Measurements from ENCODE around the gene SDK1.

The SDK1 gene

DNA sequence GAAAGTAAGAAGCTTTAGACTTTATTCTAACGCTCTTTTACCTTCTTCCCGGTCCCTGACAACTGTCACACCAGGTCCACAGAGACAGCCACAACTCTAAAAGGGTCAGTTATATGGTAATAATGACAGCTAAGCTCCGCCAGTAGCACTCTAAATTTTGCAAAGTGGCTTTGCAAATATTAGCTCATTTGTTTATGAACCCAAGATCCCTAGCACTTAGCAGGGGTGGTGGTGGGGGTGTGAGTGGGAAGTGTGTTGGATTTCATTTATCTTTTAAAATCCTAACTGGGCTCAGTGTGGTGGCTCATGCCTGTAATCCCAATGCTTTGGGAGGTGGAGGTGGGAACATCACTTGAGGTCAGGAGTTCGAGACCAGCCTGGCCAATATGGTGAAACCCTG lies 34.8 kb upstream of the SDK1 start:
- TF ChIP-seq, protein P1, sequence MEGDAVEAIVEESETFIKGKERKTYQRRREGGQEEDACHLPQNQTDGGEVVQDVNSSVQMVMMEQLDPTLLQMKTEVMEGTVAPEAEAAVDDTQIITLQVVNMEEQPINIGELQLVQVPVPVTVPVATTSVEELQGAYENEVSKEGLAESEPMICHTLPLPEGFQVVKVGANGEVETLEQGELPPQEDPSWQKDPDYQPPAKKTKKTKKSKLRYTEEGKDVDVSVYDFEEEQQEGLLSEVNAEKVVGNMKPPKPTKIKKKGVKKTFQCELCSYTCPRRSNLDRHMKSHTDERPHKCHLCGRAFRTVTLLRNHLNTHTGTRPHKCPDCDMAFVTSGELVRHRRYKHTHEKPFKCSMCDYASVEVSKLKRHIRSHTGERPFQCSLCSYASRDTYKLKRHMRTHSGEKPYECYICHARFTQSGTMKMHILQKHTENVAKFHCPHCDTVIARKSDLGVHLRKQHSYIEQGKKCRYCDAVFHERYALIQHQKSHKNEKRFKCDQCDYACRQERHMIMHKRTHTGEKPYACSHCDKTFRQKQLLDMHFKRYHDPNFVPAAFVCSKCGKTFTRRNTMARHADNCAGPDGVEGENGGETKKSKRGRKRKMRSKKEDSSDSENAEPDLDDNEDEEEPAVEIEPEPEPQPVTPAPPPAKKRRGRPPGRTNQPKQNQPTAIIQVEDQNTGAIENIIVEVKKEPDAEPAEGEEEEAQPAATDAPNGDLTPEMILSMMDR (IDR thresholded peaks at IDR 0.05; ENCODE audit: insufficient read depth, low read depth, low read length, missing control alignments) = no peak
- H3K4me3 ChIP-seq (ENCODE audit: low read length) = no peak overlapping the region
- no peak for DNase-seq (ENCODE audit: low read depth)

DNA sequence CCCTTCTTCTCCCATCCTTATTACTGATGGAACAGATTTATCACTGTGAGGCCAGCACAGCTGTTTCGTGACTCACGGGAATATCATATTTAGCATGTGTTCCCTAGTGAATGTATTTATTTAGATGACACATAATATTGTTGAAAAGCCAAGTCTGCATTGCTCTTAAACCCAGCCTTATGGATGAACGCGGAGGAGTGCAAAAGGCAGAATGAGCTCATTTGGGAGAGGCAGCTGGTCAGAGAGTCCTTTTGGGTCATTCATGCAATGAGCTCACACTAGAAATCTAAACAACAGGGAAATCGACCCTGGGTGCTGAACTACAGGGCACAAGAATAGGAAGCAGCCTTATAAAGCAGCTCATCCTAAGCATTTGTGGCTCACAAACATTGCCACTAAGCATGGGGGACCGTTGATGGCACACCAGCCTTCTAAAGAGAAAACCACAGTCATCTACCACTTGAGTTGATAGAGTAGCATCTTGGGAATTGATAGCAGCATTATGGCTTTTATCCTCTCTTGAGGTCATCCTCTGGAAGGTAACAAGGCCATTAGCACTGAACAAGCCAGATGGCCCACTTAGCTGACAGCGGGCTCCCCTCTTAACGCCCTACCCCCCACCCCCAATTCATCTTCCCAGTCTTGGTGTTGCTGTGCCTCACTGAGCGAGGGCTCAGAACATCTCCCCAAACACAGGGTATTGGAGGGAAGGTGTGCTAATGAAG lies 32.9 kb upstream of the SDK1 start:
- H3K4me3 ChIP-seq (ENCODE audit: low read length) = no peak overlapping the region
- peak; percentile 51 for DNase-seq (ENCODE audit: low read depth)

GRCh38 chr7:3270362-3270761 lies 30.7 kb upstream of the SDK1 start:
- H3K4me3 ChIP-seq (ENCODE audit: low read length) = no peak overlapping the region
- TF ChIP-seq, protein P1 (IDR thresholded peaks at IDR 0.05; ENCODE audit: insufficient read depth, low read depth, low read length, missing control alignments) = no peak
- no peak for DNase-seq (ENCODE audit: low read depth)

More for the DNA sequence above, 32.9 kb upstream of the SDK1 start:
- TF ChIP-seq, protein P1 (IDR thresholded peaks at IDR 0.05; ENCODE audit: insufficient read depth, low read depth, low read length, missing control alignments) = no peak

- no peak for DNase-seq (ENCODE audit: low read depth)
- H3K4me3 ChIP-seq (ENCODE audit: low read length) = no peak overlapping the region
- TF ChIP-seq, protein P1 (IDR thresholded peaks at IDR 0.05; ENCODE audit: insufficient read depth, low read depth, low read length, missing control alignments) = no peak
Observed at GRCh38 chr7:3271298-3271697, 29.8 kb upstream of the SDK1 start.

DNA sequence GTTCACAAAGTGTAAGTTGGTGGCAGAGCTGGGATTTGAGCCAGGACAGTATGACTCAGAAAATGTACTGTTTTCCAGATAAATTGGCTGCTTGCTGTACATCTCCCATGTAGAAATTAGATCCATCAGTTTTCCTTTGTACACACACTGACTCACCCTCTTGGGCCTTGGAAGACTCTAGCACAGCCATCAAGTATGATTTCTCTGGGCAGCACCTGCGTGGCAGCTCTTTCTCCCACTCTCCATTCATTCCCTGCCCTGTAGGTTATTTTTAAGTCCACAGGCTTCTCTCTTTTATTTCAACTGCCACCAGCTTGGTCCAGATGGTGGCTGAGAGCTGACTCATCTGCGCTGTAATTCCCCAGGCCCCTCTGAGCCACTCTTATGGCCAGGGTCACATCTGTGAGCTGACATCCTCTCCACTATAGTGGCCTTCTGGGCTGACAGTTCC lies 28.3 kb upstream of the SDK1 start:
- TF ChIP-seq, protein P1 (IDR thresholded peaks at IDR 0.05; ENCODE audit: insufficient read depth, low read depth, low read length, missing control alignments) = no peak
- peak; percentile 9 for DNase-seq (ENCODE audit: low read depth)

DNA sequence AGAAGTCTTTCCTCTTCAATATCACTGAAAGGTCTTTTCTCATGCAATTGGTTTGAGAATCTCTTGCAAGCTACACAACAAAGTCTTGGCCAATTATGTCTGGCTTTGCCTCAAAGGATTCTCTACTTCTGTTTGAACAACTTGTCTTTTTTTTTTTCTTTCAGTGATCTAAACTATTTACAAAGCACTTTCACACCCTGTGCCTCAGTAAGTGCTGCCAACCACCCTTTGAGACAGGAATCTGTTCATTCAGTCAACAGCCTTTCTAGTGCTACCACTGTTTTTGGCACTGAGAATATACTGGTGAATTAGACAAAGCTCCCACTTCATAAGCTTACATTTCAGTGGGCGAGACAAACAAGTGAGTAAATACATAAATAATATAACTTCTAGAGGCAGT lies 26.9 kb upstream of the SDK1 start:
- no peak for DNase-seq (ENCODE audit: low read depth)
- H3K4me3 ChIP-seq (ENCODE audit: low read length) = no peak overlapping the region
- TF ChIP-seq, protein P1 (IDR thresholded peaks at IDR 0.05; ENCODE audit: insufficient read depth, low read depth, low read length, missing control alignments) = no peak

More for the DNA sequence above, 28.3 kb upstream of the SDK1 start:
- H3K4me3 ChIP-seq (ENCODE audit: low read length) = no peak overlapping the region
